Stomach (tissue), 4 donors: ENCODE results near the gene APEH.

ENCODE experiments used
- CTCF ChIP-seq, 7 experiments: fragments of 450-650 bp in 4 of 7; fragments of 200-600 bp in 3 of 7; sonication (generic) in 3 of 7; IDR thresholded peaks; one replicate each; pipeline ENCODE4 v1.5.1; 2016 to 2019; ENCODE audit warnings: antibody characterized with exemption in 7 of 7, control low read depth in 2 of 7, mild to moderate bottlenecking in 1 of 7
- POLR2A ChIP-seq, 4 donors: fragments of 450-650 bp; IDR thresholded peaks; one replicate each; pipeline ENCODE4 v1.6.1; 2016; ENCODE audit warnings: antibody characterized with exemption in 4 of 4, control low read depth in 2 of 4, mild to moderate bottlenecking in 1 of 4, moderate library complexity in 1 of 4

DNA sequence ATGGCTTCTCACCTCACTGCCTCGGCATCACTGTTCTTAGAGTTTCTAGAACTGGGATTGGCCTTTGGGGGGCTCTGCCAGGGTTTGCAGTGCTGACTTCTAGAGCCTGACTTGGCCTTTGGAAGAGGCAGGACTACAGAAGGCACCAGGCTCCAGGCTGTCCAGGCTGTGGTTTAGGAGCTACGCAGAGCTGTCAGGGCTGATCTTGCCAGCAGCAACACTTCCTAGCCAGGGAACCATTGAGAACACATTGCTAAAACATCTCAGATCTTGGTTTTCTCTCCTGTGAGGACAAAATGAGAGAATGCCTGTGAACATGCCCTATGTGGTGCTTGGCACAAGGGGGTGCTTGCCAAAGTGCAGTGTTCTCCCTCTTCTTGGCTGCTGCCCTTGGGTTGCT is 34.6 kb upstream of the APEH start:
- no peak for TF ChIP-seq CTCF (IDR thresholded peaks at IDR 0.05)
- TF ChIP-seq POLR2A (IDR thresholded peaks at IDR 0.05) = no peak
